ENCODE results near the gene FOXO1. TPM values are rescaled to one million over a fixed set of nuclear protein-coding genes. Genes with fewer than 3 reads are reported as not detected.

The FOXO1 gene
- total RNA-seq, 4 donors from 2014 or later = 50.7 to 67.2 (median 60.3) TPM

GRCh38 chr13:40597735-40598365 is 68.6 kb downstream of the FOXO1 start:
- Histone ChIP-seq H3K27ac (peak overlapping the region; percentile 23), H3K4me3 (no peak overlapping the region), H3K36me3 (no peaks in the 10 kb centered on the region), H3K4me1 (peaks cover 30% of the 10 kb centered on the region), H3K9me3 (no peaks in the 10 kb centered on the region), H3K27me3 (no peaks in the 10 kb centered on the region)
- 67% methylated on average over 11 of the region's 11 CpGs for WGBS
- TF ChIP-seq POLR2A (IDR thresholded peaks at IDR 0.05) = no peak
- no peak for DNase-seq (ENCODE audit: low spot score in 2 of 2)

GRCh38 chr13:40596484-40596883 is 70.0 kb downstream of the FOXO1 start:
- H3K27me3 ChIP-seq = no peaks in the 10 kb centered on the region
- no peak for DNase-seq (ENCODE audit: low spot score in 2 of 2)
- peak overlapping the region; percentile 23 for H3K27ac ChIP-seq
- H3K9me3 ChIP-seq = no peaks in the 10 kb centered on the region
- peaks cover 30% of the 10 kb centered on the region for H3K4me1 ChIP-seq
- 68% methylated on average over 4 of the region's 4 CpGs for WGBS
- TF ChIP-seq EP300 (IDR thresholded peaks at IDR 0.05) = no peak
- no peak for TF ChIP-seq POLR2A (IDR thresholded peaks at IDR 0.05)
- no peak for TF ChIP-seq POLR2AphosphoS5 (IDR thresholded peaks at IDR 0.05)
- no peak for TF ChIP-seq CTCF (IDR thresholded peaks at IDR 0.05)
- no peaks in the 10 kb centered on the region for H3K36me3 ChIP-seq
- H3K4me3 ChIP-seq = no peak overlapping the region

GRCh38 chr13:40595693-40596092 is 70.7 kb downstream of the FOXO1 start:
- H3K27ac ChIP-seq = no peak overlapping the region
- H3K4me3 ChIP-seq = no peak overlapping the region
- no peaks in the 10 kb centered on the region for H3K9me3 ChIP-seq
- WGBS = 69% methylated on average over 3 of the region's 3 CpGs
- no peaks in the 10 kb centered on the region for H3K36me3 ChIP-seq
- no peak for DNase-seq (ENCODE audit: low spot score in 2 of 2)
- no peaks in the 10 kb centered on the region for H3K27me3 ChIP-seq
- peaks cover 36% of the 10 kb centered on the region for H3K4me1 ChIP-seq
- TF ChIP-seq CTCF (IDR thresholded peaks at IDR 0.05) = no peak
- no peak for TF ChIP-seq EP300 (IDR thresholded peaks at IDR 0.05)
- no peak for TF ChIP-seq POLR2AphosphoS5 (IDR thresholded peaks at IDR 0.05)
- TF ChIP-seq POLR2A (IDR thresholded peaks at IDR 0.05) = no peak

- no peak for DNase-seq (ENCODE audit: low spot score in 2 of 2)
- no peak for TF ChIP-seq CTCF (IDR thresholded peaks at IDR 0.05)
- TF ChIP-seq POLR2A (IDR thresholded peaks at IDR 0.05) = no peak
- TF ChIP-seq POLR2AphosphoS5 (IDR thresholded peaks at IDR 0.05) = no peak
- TF ChIP-seq EP300 (IDR thresholded peaks at IDR 0.05) = no peak
- Histone ChIP-seq H3K27me3 (no peaks in the 10 kb centered on the region), H3K27ac (no peak overlapping the region), H3K36me3 (no peaks in the 10 kb centered on the region), H3K4me1 (peaks cover 55% of the 10 kb centered on the region), H3K9me3 (no peaks in the 10 kb centered on the region), H3K4me3 (no peak overlapping the region)
- WGBS = 94% methylated on average over 1 of the region's 1 CpG
These were observed 74.4 kb downstream of the FOXO1 start for GRCh38 chr13:40592035-40592434.

GRCh38 chr13:40591091-40591490 is 75.3 kb downstream of the FOXO1 start:
- DNase-seq (ENCODE audit: low spot score in 2 of 2) = no peak
- no peak overlapping the region for H3K4me3 ChIP-seq
- H3K27me3 ChIP-seq = no peaks in the 10 kb centered on the region
- no peaks in the 10 kb centered on the region for H3K36me3 ChIP-seq
- H3K4me1 ChIP-seq = peaks cover 56% of the 10 kb centered on the region
- no peak overlapping the region for H3K27ac ChIP-seq
- no peak for TF ChIP-seq POLR2AphosphoS5 (IDR thresholded peaks at IDR 0.05)
- no peak for TF ChIP-seq CTCF (IDR thresholded peaks at IDR 0.05)
- no peak for TF ChIP-seq EP300 (IDR thresholded peaks at IDR 0.05)
- no peak for TF ChIP-seq POLR2A (IDR thresholded peaks at IDR 0.05)
- WGBS = 81% methylated on average over 4 of the region's 4 CpGs
- no peaks in the 10 kb centered on the region for H3K9me3 ChIP-seq

Data from suprapubic skin (tissue), 4 donors.